Tibial artery (tissue), 4 donors: ENCODE data around the gene RPL22.

Source experiments
- DNase-seq, 2 donors: peaks; one replicate each; pipeline ENCODE4 v3.0.0-alpha.2; 2019
- H3K27ac ChIP-seq, 2 donors: fragments of 200-600 bp; sonication (generic) in 1 of 2; 1 replicate in 1 of 2; 2 replicates in 1 of 2; pipeline ENCODE4 v1.5.1; 2018 to 2019; ENCODE audit warnings: mild to moderate bottlenecking in 1 of 2
- H3K27me3 ChIP-seq, 2 donors: fragments of 200-600 bp; sonication (generic) in 1 of 2; one replicate each; pipeline versions ENCODE4 v1.5.1 to v1.6.0; 2016 to 2019
- H3K36me3 ChIP-seq, 3 donors: fragments of 200-600 bp; sonication (generic) in 2 of 3; one replicate each; pipeline ENCODE4 v1.5.1; 2016 to 2019; ENCODE audit warnings: mild to moderate bottlenecking in 2 of 3
- H3K4me1 ChIP-seq, 4 donors: fragments of 200-600 bp; sonication (generic) in 2 of 4; 1 replicate in 3 of 4; 2 replicates in 1 of 4; pipeline ENCODE4 v1.5.1; 2016 to 2019
- H3K4me3 ChIP-seq, 2 donors: fragments of 200-600 bp; sonication (generic) in 1 of 2; 1 replicate in 1 of 2; 2 replicates in 1 of 2; pipeline ENCODE4 v1.5.1; 2018 to 2019; ENCODE audit warnings: mild to moderate bottlenecking in 2 of 2
- H3K9me3 ChIP-seq, 3 donors: fragments of 200-600 bp; sonication (generic) in 1 of 3; one replicate each; pipeline ENCODE4 v1.5.1; 2016 to 2019
- intact Hi-C: fragments of 100-400 bp; cut with DNase I; formaldehyde crosslinking; loops from one replicate; pipeline ENCODE4 v1.15.0; 2023; ENCODE audit warnings: low total_unique reads
- TF ChIP-seq, protein P1 (sequence below), 2 experiments: fragments of 200-600 bp in 1 of 2; fragments of 450-650 bp in 1 of 2; IDR thresholded peaks; one replicate each; pipeline ENCODE4 v1.5.1; 2017 to 2019; ENCODE audit warnings: antibody characterized with exemption in 2 of 2, mild to moderate bottlenecking in 1 of 2, moderate library complexity in 1 of 2

The RPL22 gene

DNA sequence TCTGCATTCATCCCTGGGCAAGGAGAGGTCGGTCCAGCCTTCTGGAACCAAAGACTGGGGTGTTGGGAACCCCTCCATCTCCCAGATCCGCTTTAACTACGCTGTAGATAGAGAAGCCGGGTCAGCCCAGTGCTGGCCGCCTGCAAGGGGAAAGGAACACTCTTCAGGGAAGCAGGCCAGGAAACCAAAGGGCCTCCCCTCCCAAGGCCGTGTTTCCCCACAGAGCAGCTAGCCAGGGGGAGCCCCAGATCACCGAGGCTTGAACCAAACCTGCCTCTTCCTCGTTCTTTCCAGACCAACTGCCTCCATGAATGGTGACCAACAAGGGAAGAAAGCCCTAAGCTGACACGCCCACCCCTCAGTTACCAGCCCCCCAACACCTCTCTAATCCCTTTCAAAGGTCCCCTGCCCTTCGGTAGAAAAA, 18.0 kb downstream of the RPL22 start:
- H3K9me3 ChIP-seq: no peaks in the 10 kb centered on the region
- DNase-seq: no peak
- H3K27me3 ChIP-seq: peaks cover 0 to 39% of the 10 kb centered on the region in 2 donors
- no peak overlapping the region for H3K4me3 ChIP-seq
- H3K36me3 ChIP-seq: peaks cover 0 to 11% (median 0%) of the 10 kb centered on the region in 3 donors
- TF ChIP-seq, protein P1, sequence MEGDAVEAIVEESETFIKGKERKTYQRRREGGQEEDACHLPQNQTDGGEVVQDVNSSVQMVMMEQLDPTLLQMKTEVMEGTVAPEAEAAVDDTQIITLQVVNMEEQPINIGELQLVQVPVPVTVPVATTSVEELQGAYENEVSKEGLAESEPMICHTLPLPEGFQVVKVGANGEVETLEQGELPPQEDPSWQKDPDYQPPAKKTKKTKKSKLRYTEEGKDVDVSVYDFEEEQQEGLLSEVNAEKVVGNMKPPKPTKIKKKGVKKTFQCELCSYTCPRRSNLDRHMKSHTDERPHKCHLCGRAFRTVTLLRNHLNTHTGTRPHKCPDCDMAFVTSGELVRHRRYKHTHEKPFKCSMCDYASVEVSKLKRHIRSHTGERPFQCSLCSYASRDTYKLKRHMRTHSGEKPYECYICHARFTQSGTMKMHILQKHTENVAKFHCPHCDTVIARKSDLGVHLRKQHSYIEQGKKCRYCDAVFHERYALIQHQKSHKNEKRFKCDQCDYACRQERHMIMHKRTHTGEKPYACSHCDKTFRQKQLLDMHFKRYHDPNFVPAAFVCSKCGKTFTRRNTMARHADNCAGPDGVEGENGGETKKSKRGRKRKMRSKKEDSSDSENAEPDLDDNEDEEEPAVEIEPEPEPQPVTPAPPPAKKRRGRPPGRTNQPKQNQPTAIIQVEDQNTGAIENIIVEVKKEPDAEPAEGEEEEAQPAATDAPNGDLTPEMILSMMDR (IDR thresholded peaks at IDR 0.05): no peak
- H3K4me1 ChIP-seq: peaks cover 0 to 51% (median 29%) of the 10 kb centered on the region in 4 donors
- peak overlapping the region in 1 of 2 donors; percentile 25 for H3K27ac ChIP-seq
- intact Hi-C loops: no loop called here

DNA sequence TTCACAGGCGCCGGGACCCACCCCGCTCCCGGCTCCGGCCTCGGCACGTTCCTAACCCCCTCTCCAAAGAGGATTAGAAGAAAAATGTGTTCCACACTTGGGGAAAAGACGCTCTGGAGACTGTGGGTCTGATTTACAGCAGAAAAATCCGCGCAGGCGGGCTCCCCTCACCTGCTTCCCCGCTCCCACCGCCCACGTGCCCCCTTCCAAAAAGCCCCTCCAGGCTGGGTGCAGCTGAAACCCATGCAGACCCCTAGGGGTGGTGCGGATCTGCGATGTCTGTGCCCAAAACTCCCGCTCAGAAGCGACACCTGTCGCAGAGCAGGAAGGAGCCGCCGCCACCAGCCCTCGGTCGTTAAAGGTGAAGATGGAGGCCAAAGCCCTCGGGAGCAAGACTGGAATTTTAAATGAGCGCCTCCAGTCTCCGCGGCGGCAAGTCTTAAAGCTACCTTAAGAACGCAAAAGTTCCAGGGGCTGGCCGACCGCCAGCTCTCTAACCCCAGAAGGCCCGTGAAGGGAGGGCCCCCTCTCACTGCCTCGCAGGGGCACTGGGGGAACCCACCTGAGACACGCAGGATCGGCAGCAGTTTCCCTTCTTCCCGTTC, 18.6 kb downstream of the RPL22 start:
- Histone ChIP-seq H3K4me1 (peaks cover 0 to 49% (median 29%) of the 10 kb centered on the region in 4 donors), H3K36me3 (peaks cover 0 to 7% (median 0%) of the 10 kb centered on the region in 3 donors), H3K27me3 (peaks cover 0 to 44% of the 10 kb centered on the region in 2 donors), H3K9me3 (no peaks in the 10 kb centered on the region), H3K4me3 (peak overlapping the region; percentile 45 to 50), H3K27ac (peak overlapping the region in 1 of 2 donors; percentile 25)
- intact Hi-C loops: no loop called here
- DNase-seq: no peak
- TF ChIP-seq, protein P1 (IDR thresholded peaks at IDR 0.05): no peak

DNA sequence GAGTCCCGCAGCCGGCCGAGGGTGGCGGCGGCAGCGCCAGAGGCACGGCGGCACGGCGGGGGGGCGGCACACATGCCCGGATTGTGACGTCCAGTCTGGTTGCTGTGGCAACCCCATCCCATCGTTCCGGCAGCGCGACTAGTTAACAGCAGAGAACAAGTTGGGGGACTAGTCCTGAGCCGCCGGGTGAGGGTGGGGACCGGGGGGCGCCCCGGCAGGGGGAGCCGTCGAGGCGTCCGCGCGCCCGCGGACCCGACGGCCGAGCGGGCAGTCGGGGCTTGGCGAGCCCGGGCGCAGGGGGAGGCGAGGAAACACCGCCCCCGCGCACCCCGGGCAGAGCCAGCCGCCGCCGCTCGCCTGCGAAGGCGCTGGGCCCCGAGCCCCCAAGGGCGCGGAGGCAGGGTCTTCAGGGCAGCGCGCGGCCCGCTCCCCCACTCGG, 19.1 kb downstream of the RPL22 start, which contains the start of gene CHD5:
Gene CHD5, minus strand, starts transcription at position 54 of the 439 bp plus-strand sequence. CDS start 298 bp downstream, outside the sequence.
- Histone ChIP-seq H3K9me3 (no peaks in the 10 kb centered on the region), H3K4me3 (peak within 1 kb of the TSS; percentile 45 to 50), H3K4me1 (peaks cover 0 to 45% (median 29%) of the 10 kb centered on the region in 4 donors), H3K27me3 (peaks cover 0 to 44% of the 10 kb centered on the region in 2 donors), H3K36me3 (peaks cover 0 to 2% (median 0%) of the 10 kb centered on the region in 3 donors), H3K27ac (peak within 1 kb of the TSS in 1 of 2 donors; percentile 25)
- DNase-seq: no peak
- TF ChIP-seq, protein P1 (IDR thresholded peaks at IDR 0.05): no peak
- intact Hi-C loops: no loop called here

DNA sequence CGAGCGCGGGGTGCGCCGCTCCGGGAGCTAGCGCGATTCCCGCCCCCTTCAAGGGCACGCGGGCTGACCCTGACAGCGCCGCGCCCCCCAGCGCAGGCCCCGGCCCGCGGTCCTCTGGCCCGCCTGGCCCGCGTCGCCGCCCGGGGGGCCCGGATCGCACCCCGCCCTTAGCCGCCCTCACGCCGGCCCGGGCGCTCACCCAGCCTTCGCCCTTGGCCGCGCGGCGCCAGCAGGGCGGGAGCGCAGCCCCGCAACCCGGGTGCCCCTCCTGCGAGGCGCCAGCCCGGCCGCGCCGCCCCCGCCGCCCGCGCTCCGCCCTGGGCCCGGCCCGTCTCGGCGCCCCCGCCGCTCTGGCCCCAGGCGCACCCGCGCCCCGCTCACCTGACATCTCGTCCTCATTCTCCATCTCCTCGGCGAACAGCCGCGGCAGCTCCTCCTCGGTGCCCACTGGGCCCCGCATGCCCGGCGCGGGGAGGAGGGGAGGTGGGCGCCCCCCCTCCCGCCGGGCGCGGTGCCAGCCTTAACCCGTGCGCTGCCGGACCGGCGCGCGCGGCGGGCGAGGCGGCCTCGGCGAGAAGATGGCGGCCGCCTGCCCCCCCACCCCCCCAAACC, 19.7 kb downstream of the RPL22 start:
- no peaks in the 10 kb centered on the region for H3K36me3 ChIP-seq
- H3K27ac ChIP-seq: no peak overlapping the region
- TF ChIP-seq, protein P1 (IDR thresholded peaks at IDR 0.05): no peak
- peaks cover 0 to 45% (median 29%) of the 10 kb centered on the region in 4 donors for H3K4me1 ChIP-seq
- H3K9me3 ChIP-seq: no peaks in the 10 kb centered on the region
- peak overlapping the region; percentile 45 to 50 for H3K4me3 ChIP-seq
- intact Hi-C loops: no loop called here
- H3K27me3 ChIP-seq: peaks cover 0 to 47% of the 10 kb centered on the region in 2 donors
- no peak for DNase-seq

DNA sequence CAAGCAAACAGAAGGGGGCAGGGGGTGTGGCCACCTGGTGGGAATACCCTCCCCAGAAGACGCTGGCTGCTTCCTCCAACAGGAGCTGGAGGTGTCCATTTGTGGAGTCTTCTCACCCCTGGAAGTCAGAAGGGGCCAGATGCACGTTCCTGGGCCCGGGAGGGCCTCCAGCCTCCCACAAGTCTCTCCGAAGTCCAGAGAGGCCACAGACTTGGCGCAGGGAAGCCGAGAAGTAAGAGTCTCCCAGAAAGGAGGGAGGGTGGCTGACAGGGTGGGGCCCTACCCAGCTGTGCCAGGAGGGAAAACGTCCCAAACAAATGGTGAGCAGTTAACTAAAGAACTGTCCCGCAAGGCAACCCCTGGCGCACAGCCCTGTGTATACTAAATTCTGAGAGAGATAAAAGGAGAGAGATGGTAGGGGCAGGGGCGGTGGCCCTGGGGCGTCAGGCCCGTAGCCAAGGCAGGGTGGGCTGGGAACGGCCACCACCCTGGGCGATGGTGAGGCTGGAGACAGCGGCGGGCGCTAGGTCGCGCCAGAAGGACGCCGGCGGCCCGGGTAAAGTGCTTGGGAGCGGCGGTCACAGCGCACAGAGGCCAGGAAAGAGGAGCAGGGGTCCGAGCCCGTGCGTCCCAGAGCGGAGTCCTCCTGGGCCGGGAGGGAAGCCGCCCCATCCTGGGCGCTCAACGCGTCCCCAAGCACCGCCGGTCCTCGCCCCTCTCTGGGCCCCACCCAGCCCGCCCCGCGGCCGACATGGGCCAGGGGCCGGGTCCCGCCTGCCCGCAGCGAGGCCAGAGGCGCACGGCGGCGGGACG, 20.4 kb downstream of the RPL22 start:
- peaks cover 0 to 48% of the 10 kb centered on the region in 2 donors for H3K27me3 ChIP-seq

More for the DNA sequence above, 20.4 kb downstream of the RPL22 start:
- TF ChIP-seq, protein P1 (IDR thresholded peaks at IDR 0.05): no peak
- no peak overlapping the region for H3K27ac ChIP-seq
- intact Hi-C loops: no loop called here
- no peak for DNase-seq
- no peaks in the 10 kb centered on the region for H3K9me3 ChIP-seq
- peak overlapping the region; percentile 45 to 50 for H3K4me3 ChIP-seq
- H3K4me1 ChIP-seq: peaks cover 0 to 45% (median 29%) of the 10 kb centered on the region in 4 donors
- H3K36me3 ChIP-seq: no peaks in the 10 kb centered on the region
